ENCODE measurements around the gene GCN1.
A peak's percentile ranks its signal among the peaks of the same experiment; 100 is the strongest.

The GCN1 gene

GRCh38 chr12:120092551-120093335 is 101.8 kb downstream of the GCN1 start:
- DNase-seq: no peak

DNA sequence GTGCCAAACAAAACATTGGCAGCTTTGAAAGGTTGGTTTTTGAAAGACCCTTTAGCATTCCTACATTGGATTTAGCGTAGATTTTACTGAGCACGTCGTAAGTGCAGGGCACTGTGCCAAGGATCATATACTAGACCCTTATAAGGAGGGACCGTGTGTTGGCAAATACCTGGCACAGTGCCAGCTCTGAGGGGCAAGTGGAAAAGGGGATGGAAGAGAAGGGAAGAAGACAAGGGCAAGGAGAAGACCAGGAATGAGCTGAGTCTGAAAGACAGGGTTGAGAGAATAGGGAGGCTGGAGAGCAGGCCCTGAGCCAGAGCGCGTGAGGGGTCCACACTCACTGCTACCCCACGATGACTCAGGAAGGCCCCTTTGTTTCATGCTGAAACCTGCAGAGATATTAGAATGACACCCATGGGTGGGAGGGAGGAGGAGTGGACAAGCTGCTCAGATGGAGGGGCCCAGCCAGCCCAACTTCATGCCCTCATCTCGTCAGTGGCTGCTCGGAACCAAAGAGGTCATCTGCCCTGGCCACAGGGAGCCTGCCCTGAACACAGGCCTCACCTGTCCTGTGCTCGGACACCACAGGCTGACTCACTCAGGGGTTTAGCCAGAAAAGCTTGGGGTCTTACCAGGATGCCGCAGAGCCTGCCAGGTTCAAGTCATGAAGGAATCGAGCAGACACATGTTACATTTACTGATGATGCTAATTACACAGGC is 103.0 kb downstream of the GCN1 start:
- no peak for DNase-seq

DNA sequence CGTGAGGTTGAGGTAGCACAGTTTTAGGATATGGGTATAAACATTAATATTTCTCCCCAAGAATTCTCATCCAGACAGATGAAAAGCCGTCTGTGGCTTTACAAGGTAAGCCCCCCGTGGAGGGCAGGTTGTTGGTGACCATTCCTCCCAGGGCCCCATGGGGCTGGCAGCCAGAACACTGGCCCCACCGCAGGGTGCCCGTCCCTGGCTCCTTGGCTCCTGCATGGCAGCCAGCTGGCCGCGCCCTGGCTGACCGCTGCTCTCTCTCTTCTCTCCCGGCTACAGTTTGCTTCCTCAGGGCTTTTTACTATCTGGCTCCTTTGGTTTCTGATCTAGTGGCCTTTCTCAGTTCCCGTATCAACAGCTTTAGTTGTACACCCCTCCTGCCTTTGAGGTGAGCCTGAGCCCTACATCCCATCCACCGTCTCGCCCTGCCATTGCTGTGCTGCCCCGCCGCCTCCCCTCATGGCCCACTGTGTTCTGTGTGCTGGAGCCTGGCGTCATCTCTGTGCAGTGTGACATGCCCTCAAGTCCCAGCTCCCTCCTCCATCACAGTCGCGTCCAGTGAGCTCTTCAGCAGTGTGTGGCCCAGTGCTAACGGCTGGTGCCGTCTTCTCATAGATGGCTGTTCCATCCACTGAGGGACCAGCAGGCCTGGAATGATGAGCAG is 103.8 kb downstream of the GCN1 start:
- DNase-seq: no peak

GRCh38 chr12:120090206-120090605 is 104.3 kb downstream of the GCN1 start:
- DNase-seq: no peak

DNA sequence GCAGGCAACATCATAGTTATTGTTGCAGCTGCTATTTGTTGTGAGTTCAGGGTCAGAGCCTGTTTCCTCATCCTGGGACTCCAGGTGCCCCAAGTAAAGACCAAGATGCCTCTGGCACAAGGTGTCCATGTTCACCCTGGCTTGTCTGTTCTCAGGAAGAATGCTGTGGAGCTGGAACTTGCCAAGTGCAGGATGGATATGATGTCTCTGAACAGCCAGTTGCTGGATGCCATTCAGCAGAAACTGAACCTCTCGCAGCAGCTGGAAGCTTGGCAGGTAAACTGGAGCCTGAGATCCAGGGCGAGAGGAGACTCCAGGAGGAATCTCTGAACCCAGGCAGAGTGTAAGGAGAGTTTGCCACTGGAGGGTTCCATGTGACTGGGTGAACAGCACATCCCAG is 104.7 kb downstream of the GCN1 start:
- no peak for DNase-seq

- no peak for DNase-seq
Observed at GRCh38 chr12:120089105-120089504, 105.4 kb downstream of the GCN1 start.

DNA sequence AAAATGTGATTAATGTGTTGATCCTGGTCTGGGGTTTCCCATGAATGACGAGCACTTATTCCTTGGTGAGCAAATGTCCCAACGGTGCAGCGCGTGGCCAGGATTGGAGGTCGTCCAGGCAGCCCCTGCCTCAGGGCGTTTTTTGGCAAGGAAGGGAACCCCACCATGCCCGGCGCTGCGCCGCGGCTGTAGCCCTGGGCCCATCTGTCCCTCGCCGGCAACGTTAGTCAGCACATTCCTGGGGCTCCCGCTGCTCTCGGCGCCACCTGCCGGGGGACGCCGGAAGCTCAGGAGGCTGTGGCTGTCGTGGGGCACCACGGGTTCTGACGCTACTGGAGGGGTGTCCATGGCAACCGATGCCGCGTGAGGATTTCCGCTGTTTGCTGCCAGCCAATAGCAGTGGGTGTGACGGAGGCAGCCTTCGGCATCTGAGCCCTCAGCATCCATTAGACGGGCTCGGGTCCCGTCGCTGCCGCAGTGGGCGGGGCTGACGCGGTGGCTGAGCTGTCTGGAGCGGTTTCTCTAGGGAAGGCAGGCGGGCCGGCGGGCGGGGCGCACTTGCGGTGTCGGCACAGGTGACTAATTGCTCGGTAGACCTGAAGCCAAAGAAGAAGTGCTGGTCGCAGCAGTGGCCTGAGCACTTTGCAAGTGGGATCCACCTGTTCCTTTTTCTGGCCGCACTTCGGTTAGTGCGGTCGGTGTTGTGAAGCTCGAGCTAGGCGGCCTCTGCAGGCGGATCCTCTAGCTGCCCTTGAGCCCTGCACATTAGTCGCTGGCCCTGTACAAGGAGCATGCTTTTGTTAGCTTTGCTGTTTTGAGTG is 107.5 kb downstream of the GCN1 start:
- peak; percentile 95 to 96 for DNase-seq

DNA sequence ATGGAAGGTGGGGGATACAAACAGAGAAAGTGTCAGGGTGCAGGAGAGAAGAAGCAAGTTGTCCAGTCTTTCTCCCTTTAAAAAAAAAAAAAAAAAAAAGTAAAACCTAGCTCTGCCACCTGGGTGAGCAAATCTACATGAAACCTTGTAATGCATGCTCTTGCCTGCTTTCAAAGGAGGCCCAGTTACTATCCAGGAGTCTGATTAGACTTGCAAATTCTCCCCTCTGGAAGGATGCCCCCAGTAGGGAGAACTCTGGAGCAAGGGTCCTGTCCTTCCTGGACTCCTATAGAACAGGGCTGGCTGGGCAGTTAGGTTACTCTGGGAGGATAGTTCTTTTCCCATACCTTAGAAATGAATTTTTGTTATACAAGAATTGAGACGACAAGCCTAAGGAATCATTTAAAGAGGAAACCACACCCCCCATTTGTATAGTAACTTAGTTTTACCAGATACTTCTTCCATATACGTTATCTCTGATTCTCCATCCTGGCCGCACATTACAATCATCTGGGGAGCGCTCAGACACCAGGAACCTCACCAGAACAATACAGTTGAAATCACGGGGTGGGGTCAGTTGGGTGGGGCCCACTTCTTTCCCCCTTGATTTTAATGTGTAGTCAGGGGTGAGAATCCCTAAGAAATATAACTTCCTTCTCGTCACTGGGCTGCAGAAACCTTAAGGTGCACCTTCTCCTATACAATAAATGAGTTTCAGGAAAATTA is 108.4 kb downstream of the GCN1 start:
- no peak for DNase-seq

GRCh38 chr12:120081641-120082040 is 112.9 kb downstream of the GCN1 start:
- no peak for DNase-seq

DNA sequence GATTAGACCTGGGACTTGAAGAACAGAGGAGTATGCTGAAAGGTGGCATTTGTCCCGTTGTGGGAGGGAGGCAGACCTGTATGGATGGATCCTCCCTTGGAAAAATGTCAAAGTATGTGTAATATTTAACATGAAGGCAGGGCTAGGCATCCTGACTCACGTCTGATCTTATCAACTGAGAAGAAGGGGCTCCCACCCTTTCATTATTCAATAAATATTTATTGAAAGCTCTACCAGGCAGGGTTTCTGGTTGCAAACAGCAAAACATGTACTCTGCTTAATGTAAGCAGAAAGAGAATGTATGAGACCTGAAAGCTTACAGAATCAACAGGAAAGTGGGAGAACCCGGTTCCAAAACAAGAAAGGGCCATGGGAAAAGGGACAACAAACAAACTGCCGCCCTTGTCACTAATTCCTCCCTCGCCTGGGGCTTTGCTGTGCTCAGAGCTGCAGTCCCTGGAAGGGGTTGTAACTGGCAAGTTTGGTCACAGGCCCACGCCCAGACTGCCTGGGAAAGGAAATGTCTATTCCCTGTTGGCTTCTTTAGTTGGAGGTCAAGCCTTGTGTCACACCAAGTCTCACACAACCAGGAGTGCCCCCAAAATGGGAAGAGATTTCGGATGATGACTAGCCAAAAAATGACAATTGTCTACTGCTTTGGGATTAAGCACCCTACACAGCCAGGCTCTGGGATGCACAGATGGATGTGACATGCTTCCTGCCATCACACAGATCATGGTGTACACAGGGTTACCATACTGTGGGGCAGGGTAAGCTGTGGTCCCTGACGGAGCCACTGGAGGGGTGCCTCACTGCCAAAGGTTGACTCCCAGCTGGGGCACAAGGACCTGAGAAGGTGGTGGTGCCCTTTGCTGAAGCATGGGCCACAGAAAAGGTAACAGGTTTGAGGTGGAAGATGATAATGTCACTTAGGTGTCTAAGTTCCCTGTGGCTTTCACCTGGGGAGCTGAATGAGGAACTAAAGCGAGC is 114.8 kb downstream of the GCN1 start:
- DNase-seq: no peak

DNA sequence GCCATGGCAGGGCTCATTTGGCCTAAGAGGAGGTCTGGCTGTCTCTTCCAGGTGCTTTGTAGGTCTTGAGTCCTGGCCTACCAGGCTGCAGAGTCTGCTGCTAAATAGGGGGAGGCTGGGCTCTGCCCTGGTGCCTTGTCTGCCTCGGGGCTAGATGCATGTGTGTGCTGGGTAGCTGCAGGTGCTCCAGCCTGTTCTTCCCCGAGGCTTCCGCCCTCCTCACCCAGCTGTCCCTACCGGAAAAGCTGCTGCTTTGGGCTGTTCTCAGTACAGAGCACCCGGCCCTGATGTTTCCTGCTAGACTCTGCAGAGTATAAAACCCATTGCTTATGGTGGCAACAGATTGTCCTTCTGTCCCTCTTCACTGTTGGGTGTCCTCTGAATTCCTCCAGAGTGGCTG is 115.6 kb downstream of the GCN1 start:
- no peak for DNase-seq

GRCh38 chr12:120077260-120077659 is 117.3 kb downstream of the GCN1 start:
- DNase-seq: no peak
